ENCODE measurements around the gene LGALS16.
A peak's percentile ranks its signal among the peaks of the same experiment; 100 is the strongest.
"Not testable (repeated sequence)": the region's sequence is repeated elsewhere in the genome, so short reads cannot be mapped to it uniquely, and the experiment has no call there.

LGALS16 gene

DNA sequence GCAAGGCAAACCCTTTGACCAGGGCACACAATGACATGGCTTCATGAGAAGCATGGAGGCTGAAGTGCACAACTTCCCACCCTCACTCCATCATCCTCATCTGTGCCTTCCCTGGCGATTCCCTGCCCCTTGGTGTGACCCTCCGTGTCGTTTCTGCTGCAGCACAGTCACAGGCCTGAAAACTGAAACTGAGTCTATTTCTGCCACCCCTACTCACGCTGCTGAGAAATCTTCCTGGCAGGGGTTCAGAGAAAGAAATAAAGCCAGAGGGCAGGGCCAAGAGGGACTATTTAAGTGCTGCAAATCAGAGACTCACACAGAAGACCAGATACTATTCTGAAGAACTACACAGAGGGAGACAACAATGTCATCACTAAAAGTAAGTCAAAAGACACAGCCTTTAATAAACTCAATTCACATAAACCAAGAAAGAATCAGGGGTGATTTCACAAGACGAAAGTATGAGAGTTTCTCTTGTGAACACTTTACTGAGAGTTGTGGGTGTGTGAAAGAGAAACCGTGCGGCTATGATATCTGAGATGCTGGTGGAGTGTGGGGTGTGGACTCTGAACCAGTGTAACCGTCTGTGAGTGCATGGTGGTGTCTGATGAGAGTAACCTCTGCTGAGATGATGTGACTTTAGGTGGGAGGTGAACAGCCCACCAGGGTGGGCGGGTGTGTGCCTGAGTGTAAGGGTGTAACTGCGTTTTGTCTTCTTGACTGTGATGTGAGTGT, 23.5 kb downstream of the LGALS16 start:
- DNase-seq, result peak; percentile 73

- DNase-seq, result peak; percentile 80
Observed at GRCh38 chr19:39679791-39680168, 24.1 kb downstream of the LGALS16 start.

- no peak for DNase-seq
Observed at GRCh38 chr19:39680593-39680992, 24.9 kb downstream of the LGALS16 start.

DNA sequence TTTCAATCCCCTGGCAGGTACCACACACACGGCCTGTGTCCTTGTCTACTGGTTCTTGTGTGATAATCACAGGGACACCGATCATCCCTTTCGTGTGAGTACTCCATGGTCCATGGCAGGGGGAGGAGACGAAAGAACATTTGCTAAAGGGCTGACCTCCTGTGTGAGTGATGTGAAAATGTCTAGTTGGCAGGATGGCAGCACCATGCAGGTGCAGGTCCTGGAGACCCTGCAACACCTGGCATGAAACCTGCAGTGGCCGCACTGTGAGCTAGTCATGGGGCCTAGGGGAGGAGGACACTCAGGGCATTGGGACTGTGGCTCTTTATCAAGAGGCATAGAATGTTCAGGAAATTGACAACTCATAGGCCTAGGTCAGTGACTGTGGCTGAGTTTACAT, 25.7 kb downstream of the LGALS16 start:
- DNase-seq, result no peak

DNA sequence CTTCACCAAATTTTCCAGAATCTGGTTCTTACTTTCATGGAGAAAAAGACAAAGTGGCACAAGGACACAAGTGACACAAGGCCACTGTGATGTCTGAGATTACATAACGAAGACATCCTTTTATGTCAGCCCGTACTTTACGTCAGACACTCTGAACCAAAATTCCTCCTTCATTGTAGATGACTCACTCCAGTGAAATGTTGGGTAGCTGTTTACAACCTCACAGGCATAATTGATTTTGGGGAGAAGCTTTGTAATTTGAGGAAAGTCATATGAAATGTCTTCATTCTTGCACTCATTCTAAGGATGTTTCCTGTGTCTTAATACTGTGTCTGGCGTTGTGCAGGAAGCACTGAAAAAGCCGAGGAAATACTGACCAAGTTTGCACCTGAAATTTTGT, 28.6 kb downstream of the LGALS16 start:
- DNase-seq, result no peak

GRCh38 chr19:39686739-39687138, 31.0 kb downstream of the LGALS16 start:
- no peak for DNase-seq

DNA sequence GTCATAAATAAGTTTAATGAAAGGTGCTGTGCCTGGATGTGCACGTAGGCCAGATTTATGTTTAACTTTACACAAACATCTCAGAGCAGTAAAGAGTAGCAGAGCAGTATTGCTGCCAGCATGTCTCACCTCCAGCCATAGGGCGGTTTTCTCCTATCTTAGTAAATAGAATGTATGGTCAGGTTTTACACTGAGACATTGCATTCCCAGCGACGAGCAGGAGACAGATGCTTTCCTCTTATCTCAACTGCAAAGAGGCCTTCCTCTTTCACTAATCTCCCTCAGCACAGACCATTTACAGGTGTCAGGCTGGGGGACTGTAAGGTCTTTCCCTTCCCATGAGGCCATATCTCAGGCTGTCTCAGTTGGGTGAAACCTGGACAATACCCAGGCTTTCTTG, 32.9 kb downstream of the LGALS16 start:
- not testable (repeated sequence) for DNase-seq

- DNase-seq, result peak; percentile 52
Observed at GRCh38 chr19:39692166-39692565, 36.5 kb downstream of the LGALS16 start.

- DNase-seq, result no peak
Observed at GRCh38 chr19:39692822-39693221, 37.1 kb downstream of the LGALS16 start.

DNA sequence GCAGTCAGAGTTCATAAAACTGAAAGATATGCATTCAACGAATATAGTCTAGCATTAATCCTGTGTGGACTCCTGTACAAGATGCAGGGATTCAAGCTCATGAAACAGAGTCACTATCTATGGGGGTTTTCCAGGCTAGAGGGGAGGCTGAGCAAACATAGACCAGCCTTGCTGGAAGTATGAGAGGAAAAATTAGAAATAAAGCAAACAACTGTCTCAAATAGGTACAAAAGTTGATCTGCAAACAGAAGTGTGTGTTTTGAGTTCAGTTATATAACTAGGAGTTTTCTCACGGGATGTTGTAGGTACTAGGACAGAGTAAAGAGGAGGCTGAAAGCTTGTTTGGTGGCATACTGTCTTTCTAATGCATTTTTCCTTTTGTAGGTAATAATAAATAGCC, 40.0 kb downstream of the LGALS16 start:
- DNase-seq, result no peak

GRCh38 chr19:39696387-39696786, 40.7 kb downstream of the LGALS16 start:
- DNase-seq, result no peak

GRCh38 chr19:39698535-39698934, 42.8 kb downstream of the LGALS16 start:
- DNase-seq, result no peak

GRCh38 chr19:39701291-39701690, 45.6 kb downstream of the LGALS16 start:
- no peak for DNase-seq

DNA sequence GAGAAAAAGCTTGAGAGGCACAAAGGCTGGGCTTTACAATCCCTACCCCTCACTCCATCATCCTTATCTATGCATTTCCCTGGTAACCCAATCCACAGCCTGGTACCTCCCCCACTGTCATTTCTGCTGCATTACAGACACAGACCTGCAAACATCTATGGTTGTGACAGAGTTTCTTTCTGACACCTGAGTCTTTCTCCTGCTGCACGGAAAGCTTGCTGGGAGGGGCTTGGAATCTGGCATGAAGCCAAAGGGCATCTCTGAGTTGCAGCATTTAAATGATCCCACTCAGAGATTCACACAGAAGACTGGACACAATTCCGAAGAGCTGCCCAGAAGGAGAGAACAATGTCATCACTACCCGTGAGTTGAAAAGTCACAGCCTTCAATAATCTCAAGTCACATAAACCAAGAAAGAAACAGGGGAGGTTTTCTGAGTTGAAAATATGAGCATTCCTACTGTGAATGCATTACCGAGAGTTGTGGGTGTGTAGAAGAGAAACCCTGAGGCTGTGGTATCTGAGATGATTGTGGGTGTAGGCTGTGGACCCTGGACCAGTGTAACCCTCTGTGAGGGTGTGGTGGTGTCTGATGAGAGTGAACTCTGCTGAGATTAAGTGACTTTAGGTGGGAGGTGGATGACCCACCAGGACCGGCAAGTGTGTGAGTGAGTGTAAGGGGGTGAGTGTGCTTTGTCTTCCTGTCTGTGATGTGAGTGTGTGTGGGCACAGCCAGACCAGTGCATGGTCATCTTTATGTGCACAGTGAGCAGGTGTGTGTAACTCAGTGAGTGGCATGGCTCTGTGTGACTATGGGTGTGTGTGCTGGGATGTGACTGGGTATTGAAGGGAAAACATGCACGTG, 48.7 kb downstream of the LGALS16 start, which contains the start of gene LGALS14:
LGALS14 (plus strand) TSS at position 301 of the 864 bp plus-strand sequence; CDS start at position 349, 48 bp downstream.
- peak; percentile 21 for DNase-seq

GRCh38 chr19:39705578-39706188, 50.0 kb downstream of the LGALS16 start:
- peak; percentile 39 for DNase-seq

DNA sequence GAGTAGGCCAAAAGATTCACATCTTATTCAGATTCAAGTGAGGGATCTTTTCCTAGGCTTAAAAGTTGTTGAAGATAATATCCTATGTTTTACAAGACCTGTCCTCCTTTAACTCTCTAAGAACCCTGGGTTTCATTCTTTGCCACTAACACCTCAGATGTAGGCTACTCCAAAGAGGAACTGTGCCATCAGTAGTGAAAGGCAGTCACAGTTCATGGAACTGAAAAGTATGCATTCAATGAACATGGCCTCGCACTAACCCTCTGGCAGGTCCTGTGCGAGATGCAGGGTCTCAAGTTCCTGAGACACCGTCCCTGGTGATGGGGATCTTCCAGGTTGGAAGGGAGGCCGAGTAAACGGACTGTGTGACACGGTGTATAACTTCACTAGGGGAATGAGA, 52.9 kb downstream of the LGALS16 start:
- no peak for DNase-seq

DNA sequence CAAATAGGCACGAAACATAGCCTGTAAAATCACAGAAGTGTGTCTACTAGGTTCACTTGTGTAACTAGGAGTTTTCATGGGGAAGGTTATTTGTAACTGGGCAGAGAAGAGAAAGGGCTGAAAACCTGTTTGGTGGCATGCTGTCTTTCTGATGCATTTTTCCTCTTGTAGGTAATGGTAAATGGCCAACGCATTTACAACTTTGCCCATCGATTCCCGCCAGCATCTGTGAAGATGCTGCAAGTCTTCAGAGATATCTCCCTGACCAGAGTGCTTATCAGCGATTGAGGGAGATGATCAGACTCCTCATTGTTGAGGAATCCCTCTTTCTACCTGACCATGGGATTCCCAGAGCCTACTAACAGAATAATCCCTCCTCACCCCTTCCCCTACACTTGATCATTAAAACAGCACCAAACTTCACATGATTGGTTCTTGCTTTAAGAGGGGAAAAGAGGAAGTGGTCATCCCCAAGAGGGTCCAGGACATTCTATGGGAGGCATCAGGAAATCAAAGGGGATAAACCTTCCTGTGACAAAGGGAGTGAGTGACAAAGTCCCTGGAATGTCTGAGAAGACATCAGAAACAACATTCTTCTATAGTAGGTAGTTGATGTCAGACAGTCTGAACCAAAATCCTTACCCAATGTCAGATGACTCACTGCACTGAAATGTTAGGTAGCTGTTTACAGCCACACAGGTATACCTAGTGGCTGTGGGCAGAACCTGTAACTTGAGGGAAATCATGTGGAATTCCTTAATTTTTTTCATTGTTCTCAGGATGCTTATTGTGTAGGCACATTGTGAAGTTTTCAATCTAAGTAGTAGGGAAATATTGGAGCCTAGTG, 53.5 kb downstream of the LGALS16 start:
- DNase-seq, result no peak
